CD14-positive monocyte (primary cell): ENCODE results near the gene OR12D1. TPM values are rescaled to one million over a fixed set of nuclear protein-coding genes. Genes with fewer than 3 reads are reported as not detected.

Source experiments
- DNase-seq, 3 donors: peaks; one replicate each; pipeline ENCODE4 v3.0.0-alpha.2; 2011 to 2022
- H2AFZ ChIP-seq: 2 replicates; pipeline ENCODE4 v1.6.0; 2012; ENCODE audit warnings: mild to moderate bottlenecking, low read depth, low read length, inconsistent platforms; ENCODE audit not compliant: insufficient read depth, poor library complexity, severe bottlenecking
- H3K27ac ChIP-seq, 2 donors: 1 replicate in 1 of 2; 2 replicates in 1 of 2; pipeline ENCODE4 v1.5.1; 2012 to 2013; ENCODE audit warnings: low read length in 2 of 2, control low read depth in 1 of 2, inconsistent platforms in 1 of 2, low read depth in 1 of 2, mild to moderate bottlenecking in 1 of 2
- H3K27me3 ChIP-seq, 2 donors: one replicate each; pipeline versions ENCODE4 v1.6.0 to v1.6.1; 2011 to 2013; ENCODE audit warnings: low read length in 2 of 2; ENCODE audit not compliant: control insufficient read depth in 2 of 2, insufficient read depth in 2 of 2
- H3K36me3 ChIP-seq, 2 donors: replicated peaks in 1 of 2; 1 replicate in 1 of 2; 2 replicates in 1 of 2; pipeline versions ENCODE4 v1.5.1 to v1.6.1; 2012 to 2013; ENCODE audit warnings: low read length in 2 of 2, control low read depth in 1 of 2, inconsistent platforms in 1 of 2, mild to moderate bottlenecking in 1 of 2; ENCODE audit not compliant: insufficient read depth in 2 of 2, control insufficient read depth in 1 of 2
- H3K4me1 ChIP-seq, 2 donors: 1 replicate in 1 of 2; 2 replicates in 1 of 2; pipeline versions ENCODE4 v1.5.1 to v1.6.1; 2012 to 2013; ENCODE audit warnings: low read length in 2 of 2, control low read depth in 1 of 2, inconsistent platforms in 1 of 2, mild to moderate bottlenecking in 1 of 2, moderate library complexity in 1 of 2; ENCODE audit not compliant: insufficient read depth in 2 of 2, control insufficient read depth in 1 of 2
- H3K4me2 ChIP-seq: replicated peaks from 2 replicates; pipeline ENCODE3; 2012; ENCODE audit warnings: low read length, moderate library complexity, mild to moderate bottlenecking; ENCODE audit not compliant: poor library complexity, severe bottlenecking; ENCODE audit errors: extremely low read depth
- H3K4me3 ChIP-seq, 3 experiments: fragments of 200-600 bp in 1 of 3; sonication (generic) in 1 of 3; replicated peaks in 1 of 3; 1 replicate in 2 of 3; 2 replicates in 1 of 3; pipeline ENCODE4 v1.5.1; 2011 to 2013; ENCODE audit warnings: low read length in 3 of 3, mild to moderate bottlenecking in 3 of 3, control low read depth in 2 of 3, low read depth in 2 of 3, inconsistent platforms in 1 of 3, moderate library complexity in 1 of 3
- H3K79me2 ChIP-seq: 2 replicates; pipeline ENCODE4 v1.6.0; 2012; ENCODE audit warnings: mild to moderate bottlenecking, control low read depth, inconsistent platforms, low read length, moderate library complexity; ENCODE audit not compliant: insufficient read depth
- H3K9ac ChIP-seq: 2 replicates; pipeline ENCODE4 v1.6.0; 2017; ENCODE audit warnings: low read length, mild to moderate bottlenecking; ENCODE audit not compliant: insufficient read depth, poor library complexity, severe bottlenecking
- H3K9me3 ChIP-seq, 2 donors: replicated peaks in 1 of 2; 1 replicate in 1 of 2; 2 replicates in 1 of 2; pipeline versions ENCODE4 v1.5.1 to v1.6.1; 2012 to 2013; ENCODE audit warnings: low read length in 2 of 2, control low read depth in 1 of 2; ENCODE audit not compliant: control insufficient read depth in 1 of 2, insufficient read depth in 1 of 2
- H4K20me1 ChIP-seq: 2 replicates; pipeline ENCODE4 v1.6.0; 2012; ENCODE audit warnings: mild to moderate bottlenecking, low read length, control low read depth, moderate library complexity; ENCODE audit not compliant: insufficient read depth
- H3K27ac Mint-ChIP-seq, 7 donors: one replicate each; pipeline ENCODE4 v1.8.0; 2020; ENCODE audit warnings: mild to moderate bottlenecking in 7 of 7, mixed read lengths in 7 of 7, moderate library complexity in 6 of 7, inconsistent platforms in 2 of 7
- H3K27me3 Mint-ChIP-seq, 3 donors: one replicate each; pipeline ENCODE4 v1.8.0; 2021 to 2022; ENCODE audit warnings: low read depth in 3 of 3, mild to moderate bottlenecking in 3 of 3, mixed read lengths in 3 of 3, moderate library complexity in 3 of 3, inconsistent platforms in 1 of 3
- H3K36me3 Mint-ChIP-seq, 2 donors: one replicate each; pipeline ENCODE4 v1.8.0; 2020; ENCODE audit warnings: mixed read lengths in 2 of 2, inconsistent platforms in 1 of 2, mild to moderate bottlenecking in 1 of 2
- H3K4me1 Mint-ChIP-seq: one replicate; pipeline ENCODE4 v1.8.0; 2020; ENCODE audit warnings: mild to moderate bottlenecking, mixed read lengths
- H3K4me3 Mint-ChIP-seq, 2 donors: one replicate each; pipeline ENCODE4 v1.8.0; 2020; ENCODE audit warnings: mild to moderate bottlenecking in 2 of 2, mixed read lengths in 2 of 2, moderate library complexity in 1 of 2
- H3K9me3 Mint-ChIP-seq, 7 donors: one replicate each; pipeline ENCODE4 v1.8.0; 2020 to 2022; ENCODE audit warnings: mixed read lengths in 7 of 7, mild to moderate bottlenecking in 6 of 7, moderate library complexity in 6 of 7, inconsistent platforms in 2 of 7
- WGBS: methylation state at CpG from one replicate; pipeline ENCODE4 v1.1.5; 2013; ENCODE audit warnings: missing lambda C conversion rate; ENCODE audit not compliant: insufficient coverage; 5-methylcytosine and 5-hydroxymethylcytosine counted together
- intact Hi-C, 2 donors: fragments of 100-400 bp; cut with micrococcal nuclease; formaldehyde crosslinking; loops; one replicate each; pipeline versions ENCODE4 v1.15.0 to v1.15.1; 2023
- polyA plus RNA-seq, 3 donors: library from polyadenylated mRNA; depleted of rRNA in 1 of 3; unstranded in 2 of 3; stranded (reverse) in 1 of 3; fragments of 300-500 nt in 2 of 3; fragments of >200 nt in 1 of 3; fragmentation: Illumina TruSeq in 2 of 3; gene quantifications; 1 replicate in 2 of 3; 2 replicates in 1 of 3; pipeline ENCODE4 v1.2.3, GENCODE V29; 2012 to 2021
- TF ChIP-seq, protein P1 (sequence below): fragments of 200-600 bp; IDR thresholded peaks from one replicate; pipeline ENCODE4 v1.8.0; 2022; ENCODE audit warnings: antibody characterized with exemption, mild to moderate bottlenecking

OR12D1 gene
- polyA plus RNA-seq, 3 donors, result not detected

DNA sequence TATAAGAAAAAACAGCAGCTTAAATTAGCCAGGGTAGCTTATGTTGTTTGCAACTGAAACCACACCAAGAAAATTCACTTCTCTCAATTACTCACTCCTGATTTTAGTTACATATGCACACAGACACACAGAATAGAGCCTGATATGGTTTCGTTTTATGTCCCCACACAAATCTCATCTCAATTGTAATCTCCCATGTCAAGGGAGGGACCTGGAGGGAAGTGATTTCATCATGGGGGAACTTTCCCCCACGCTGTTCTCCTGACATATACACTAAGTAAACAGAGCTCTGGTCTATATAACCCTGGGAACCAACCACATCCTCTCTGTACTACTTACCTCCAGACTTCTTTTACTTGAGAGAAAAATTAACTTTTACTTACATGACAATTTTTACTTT is 9.8 kb downstream of the OR12D1 start:
- H3K4me1 ChIP-seq, result no peaks in the 10 kb centered on the region
- no peaks in the 10 kb centered on the region for H3K9me3 ChIP-seq
- H3K27me3 Mint-ChIP-seq, result peaks cover 4 to 9% (median 6%) of the 10 kb centered on the region in 3 donors
- H3K27ac Mint-ChIP-seq, result no peak overlapping the region
- no peaks in the 10 kb centered on the region for H3K36me3 Mint-ChIP-seq
- H3K4me3 ChIP-seq, result no peak overlapping the region
- H3K4me1 Mint-ChIP-seq, result no peaks in the 10 kb centered on the region
- no peaks in the 10 kb centered on the region for H4K20me1 ChIP-seq
- no peaks in the 10 kb centered on the region for H3K79me2 ChIP-seq
- H3K27ac ChIP-seq, result no peak overlapping the region
- peaks cover 0 to 4% (median 1%) of the 10 kb centered on the region in 7 donors for H3K9me3 Mint-ChIP-seq
- no peak overlapping the region for H2AFZ ChIP-seq
- H3K9ac ChIP-seq, result no peak overlapping the region
- DNase-seq, result no peak
- no peak overlapping the region for H3K4me2 ChIP-seq
- no peaks in the 10 kb centered on the region for H3K36me3 ChIP-seq
- TF ChIP-seq, protein P1, sequence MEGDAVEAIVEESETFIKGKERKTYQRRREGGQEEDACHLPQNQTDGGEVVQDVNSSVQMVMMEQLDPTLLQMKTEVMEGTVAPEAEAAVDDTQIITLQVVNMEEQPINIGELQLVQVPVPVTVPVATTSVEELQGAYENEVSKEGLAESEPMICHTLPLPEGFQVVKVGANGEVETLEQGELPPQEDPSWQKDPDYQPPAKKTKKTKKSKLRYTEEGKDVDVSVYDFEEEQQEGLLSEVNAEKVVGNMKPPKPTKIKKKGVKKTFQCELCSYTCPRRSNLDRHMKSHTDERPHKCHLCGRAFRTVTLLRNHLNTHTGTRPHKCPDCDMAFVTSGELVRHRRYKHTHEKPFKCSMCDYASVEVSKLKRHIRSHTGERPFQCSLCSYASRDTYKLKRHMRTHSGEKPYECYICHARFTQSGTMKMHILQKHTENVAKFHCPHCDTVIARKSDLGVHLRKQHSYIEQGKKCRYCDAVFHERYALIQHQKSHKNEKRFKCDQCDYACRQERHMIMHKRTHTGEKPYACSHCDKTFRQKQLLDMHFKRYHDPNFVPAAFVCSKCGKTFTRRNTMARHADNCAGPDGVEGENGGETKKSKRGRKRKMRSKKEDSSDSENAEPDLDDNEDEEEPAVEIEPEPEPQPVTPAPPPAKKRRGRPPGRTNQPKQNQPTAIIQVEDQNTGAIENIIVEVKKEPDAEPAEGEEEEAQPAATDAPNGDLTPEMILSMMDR, result no peak
- WGBS, result no CpG with 5 or more reads among the region's 2 CpGs
- no peaks in the 10 kb centered on the region for H3K27me3 ChIP-seq
- intact Hi-C loops, result no loop called here
- no peak overlapping the region for H3K4me3 Mint-ChIP-seq

DNA sequence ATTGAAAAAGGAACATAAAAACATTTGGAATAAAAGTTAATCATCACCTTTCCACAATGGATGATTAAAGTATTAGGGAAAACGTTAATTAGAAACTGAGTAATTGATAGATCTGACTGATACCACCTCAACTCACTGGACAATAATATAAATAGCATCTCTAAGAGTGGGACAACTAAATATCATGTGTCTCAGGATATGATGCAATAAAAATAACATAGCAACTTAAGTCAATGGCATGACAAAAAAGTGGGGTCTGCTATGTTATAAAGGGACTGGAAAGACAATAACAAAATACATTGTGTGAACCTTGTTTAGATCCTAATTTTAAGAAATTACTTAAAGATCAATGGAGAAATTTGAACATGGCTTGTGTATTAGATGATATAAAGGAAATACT is 10.3 kb downstream of the OR12D1 start:
- no peaks in the 10 kb centered on the region for H3K4me1 Mint-ChIP-seq
- no peaks in the 10 kb centered on the region for H3K4me1 ChIP-seq
- no peak overlapping the region for H3K27ac Mint-ChIP-seq
- H3K9me3 Mint-ChIP-seq, result peaks cover 0 to 4% (median 2%) of the 10 kb centered on the region in 7 donors
- H3K36me3 ChIP-seq, result no peaks in the 10 kb centered on the region
- no peaks in the 10 kb centered on the region for H3K9me3 ChIP-seq
- no peak for DNase-seq
- no peak overlapping the region for H3K9ac ChIP-seq
- TF ChIP-seq, protein P1, result no peak
- H3K4me3 Mint-ChIP-seq, result no peak overlapping the region
- H4K20me1 ChIP-seq, result no peaks in the 10 kb centered on the region
- H3K4me2 ChIP-seq, result no peak overlapping the region
- H3K36me3 Mint-ChIP-seq, result no peaks in the 10 kb centered on the region
- H2AFZ ChIP-seq, result no peak overlapping the region
- no CpG with 5 or more reads among the region's 1 CpG for WGBS
- no peak overlapping the region for H3K27ac ChIP-seq
- H3K79me2 ChIP-seq, result no peaks in the 10 kb centered on the region
- H3K4me3 ChIP-seq, result no peak overlapping the region
- intact Hi-C loops, result no loop called here
- no peaks in the 10 kb centered on the region for H3K27me3 ChIP-seq
- peaks cover 4 to 9% (median 6%) of the 10 kb centered on the region in 3 donors for H3K27me3 Mint-ChIP-seq
